HS-27A (cell line): ENCODE measurements around the gene PREX1.
"Not testable (repeated sequence)": the region's sequence is repeated elsewhere in the genome, so short reads cannot be mapped to it uniquely, and the experiment has no call there.

Experiments used
- DNase-seq: peaks from one replicate; pipeline ENCODE4 v3.0.0-alpha.2; 2012; ENCODE audit warnings: low read depth, missing footprints

PREX1 gene

DNA sequence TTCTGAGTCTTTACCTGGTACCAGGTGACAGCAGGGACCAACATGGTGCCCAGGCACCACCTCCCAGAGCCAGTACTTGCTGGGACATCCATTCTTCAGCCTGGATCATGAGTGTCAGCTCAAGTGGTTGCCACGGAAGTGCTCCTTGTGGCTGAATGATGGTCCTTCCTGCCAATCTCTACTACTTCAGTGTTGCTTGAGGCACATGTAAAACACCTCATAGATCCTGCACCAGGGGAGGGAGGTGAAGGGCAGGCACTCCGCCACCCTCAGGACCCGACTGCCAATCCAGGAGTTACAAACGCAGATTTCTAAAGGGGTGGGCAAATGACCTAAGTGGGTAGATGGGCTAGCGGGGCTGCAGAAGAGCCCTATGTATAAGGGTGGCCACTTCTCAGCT is 226.0 kb downstream of the PREX1 start:
- DNase-seq = no peak

DNA sequence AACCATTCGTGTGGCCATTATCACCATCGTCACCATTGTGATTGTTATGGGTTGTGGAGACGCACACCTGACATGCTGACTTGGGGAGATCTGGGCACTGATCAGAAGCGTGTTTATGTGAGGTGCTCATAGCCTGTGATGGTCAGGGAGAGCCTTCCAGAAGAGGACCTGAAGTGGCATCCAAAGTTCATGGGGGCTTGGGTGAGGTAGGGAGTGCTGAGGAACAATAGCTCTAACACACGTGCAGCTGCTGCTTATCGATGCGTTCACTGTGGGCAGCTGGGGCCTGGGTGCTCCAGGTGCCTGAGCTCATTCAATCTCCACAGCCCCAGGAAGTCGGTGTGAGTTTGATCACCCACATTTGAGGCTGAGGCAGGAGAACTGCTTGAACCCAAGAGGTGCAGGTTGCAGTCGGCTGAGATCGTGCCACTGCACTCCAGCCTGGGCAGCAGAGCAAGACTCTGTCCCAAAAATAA is 227.3 kb downstream of the PREX1 start:
- DNase-seq = no peak

DNA sequence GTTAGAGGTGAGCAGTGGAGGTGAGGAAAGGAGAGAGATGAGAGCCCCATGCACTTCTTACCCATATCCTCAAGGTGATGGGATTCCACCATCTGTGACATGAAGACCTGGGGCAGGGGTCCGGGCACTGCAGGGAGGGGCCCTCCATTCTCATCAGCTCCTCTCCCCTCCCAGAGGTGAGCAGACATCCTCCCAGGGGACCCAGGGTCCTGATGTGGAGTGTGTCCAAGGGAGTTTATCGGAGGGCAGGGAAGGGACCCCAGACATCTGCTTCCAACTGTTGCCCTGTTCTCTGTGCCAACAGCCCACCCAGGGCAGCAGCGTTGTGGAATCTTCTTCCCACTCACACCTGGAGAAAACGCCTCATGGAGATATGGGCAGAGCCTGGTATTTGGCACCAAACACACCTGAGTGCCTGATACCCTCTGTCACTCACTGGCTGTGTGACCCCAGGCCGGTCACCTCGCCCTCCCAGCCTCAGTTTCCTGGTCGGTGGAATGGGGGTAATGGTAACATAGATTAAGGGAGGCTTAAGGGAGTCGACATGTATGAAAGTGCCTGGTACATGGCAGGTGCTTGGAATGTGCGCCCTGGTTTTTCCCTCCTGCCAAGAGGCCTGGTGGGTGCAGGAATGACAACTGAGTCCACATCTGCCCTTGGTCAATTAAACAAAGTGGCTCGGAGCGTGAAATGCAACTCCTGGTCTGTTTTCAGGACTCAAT is 227.9 kb downstream of the PREX1 start:
- DNase-seq = no peak

DNA sequence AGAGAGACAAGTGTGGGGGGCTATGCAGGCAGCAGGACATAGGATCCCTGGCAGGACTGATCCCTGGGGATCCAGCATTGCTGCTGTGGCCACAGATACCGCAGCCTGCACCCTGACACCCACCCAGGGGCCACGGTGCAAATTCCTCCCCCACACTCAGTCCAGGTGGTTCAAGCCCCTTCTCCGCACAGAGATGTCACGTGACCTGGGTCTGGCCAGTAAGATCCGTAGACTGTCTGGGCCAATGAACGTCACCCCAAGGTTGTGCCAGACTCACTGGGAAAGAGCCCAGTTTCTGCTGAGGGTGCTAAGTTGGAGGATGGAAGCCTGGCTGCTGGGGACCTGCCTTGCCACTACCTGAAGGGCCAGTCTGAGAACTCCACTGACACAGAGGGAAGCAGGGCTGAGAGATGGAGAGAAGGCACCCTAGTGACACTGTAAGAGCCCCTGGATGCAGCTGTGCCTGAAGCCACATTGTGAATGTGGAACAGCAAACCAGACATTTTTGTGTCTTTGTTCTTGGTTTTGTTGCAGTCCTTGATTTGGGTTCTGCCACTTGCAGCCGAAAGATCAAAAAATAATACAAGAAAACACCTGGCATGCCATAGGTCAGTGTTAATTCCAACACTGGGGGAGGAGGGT is 228.6 kb downstream of the PREX1 start:
- no peak for DNase-seq

DNA sequence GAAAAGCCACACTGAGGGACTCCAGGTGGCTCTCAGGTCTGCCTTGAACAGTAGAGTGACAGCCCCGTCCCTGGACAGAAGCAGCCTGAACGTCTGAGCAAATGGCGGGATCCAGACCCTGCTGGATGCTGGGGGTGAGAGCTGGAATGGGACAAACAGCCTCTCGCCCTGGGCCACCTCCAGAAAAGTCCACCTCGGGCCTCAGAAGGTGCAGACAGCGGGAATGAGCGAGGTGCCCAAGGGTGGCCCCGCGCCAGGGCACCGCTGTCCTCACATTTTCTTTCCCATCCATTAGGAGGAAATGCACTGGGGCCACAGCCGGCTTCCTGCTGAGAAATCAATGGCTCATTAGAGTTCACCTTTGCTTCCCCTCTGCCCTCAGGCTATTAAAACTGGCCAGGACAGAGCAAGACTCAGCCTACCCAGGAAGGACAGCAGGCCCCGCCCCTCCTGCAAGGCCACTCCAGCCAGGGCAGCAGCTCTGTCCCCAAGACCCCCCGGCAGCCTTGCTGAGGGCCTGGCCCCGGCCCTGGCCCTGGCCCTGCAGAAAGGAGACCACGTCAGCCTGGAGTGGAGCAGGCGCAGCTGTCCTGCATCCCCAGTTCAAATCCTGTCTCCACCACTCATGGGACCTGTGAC is 229.4 kb downstream of the PREX1 start:
- not testable (repeated sequence) for DNase-seq

DNA sequence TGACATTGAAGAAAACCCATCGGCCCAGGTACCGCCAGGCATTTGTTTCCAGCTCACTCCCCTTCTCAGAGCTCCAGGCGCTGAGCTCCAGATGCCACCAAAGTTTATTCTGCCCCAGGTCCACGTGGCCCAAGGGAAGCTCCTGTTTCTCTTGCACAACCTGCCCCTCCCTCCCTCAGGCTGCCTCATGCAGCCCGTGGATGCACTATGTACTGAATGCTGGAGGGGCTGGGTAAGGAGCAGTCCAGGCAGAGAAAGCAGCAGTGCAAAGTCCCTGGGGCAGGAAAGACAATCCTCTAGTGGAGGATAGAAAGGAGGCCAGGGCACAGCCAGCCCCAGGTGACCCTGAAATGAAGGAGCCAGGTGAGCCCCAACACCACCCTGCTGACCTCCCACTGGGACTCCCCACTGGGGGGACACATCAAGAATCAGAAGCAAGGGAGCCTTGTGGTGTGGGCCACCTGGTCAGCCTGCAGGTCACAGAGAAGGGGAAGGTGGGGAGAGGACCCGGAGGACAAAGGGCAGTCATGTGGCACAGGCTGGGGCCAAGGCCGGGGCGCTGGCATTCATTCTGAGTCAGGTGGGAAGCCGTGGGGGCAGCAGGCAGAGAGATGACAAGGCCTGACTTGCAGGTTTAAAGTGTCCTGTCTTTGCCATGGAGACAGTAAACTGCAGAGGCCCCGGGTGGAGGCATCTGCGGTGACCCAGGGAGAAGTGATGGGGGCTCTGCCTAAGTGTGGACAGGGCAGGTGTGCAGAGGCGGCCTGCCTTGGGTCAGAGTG is 230.1 kb downstream of the PREX1 start:
- DNase-seq = no peak

DNA sequence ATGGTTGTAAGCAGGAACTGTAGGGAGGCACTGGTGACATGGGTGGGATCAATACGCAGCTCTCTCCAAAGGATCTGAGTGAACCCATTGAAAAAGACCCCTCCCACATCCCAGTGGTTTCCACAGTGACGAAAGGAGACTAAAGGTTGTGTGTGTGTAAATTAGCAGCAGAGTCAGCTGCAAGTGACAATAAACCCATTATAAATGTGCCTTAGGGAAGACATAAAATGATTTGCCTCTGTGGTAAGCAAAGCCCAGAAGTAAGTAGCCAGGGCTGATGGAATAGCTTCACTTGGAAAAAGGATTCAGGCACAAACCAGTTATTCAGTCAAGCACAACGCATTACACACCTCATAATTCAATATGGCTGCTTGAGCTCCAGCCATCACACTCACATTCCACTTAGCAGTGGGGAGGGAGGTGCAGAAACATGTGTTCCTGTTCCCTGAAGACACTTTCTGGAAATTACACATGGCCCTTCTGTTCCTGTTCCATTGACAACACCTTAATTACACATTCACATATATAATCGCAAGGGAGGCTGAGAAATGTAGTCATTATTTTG is 231.4 kb downstream of the PREX1 start:
- DNase-seq = no peak

DNA sequence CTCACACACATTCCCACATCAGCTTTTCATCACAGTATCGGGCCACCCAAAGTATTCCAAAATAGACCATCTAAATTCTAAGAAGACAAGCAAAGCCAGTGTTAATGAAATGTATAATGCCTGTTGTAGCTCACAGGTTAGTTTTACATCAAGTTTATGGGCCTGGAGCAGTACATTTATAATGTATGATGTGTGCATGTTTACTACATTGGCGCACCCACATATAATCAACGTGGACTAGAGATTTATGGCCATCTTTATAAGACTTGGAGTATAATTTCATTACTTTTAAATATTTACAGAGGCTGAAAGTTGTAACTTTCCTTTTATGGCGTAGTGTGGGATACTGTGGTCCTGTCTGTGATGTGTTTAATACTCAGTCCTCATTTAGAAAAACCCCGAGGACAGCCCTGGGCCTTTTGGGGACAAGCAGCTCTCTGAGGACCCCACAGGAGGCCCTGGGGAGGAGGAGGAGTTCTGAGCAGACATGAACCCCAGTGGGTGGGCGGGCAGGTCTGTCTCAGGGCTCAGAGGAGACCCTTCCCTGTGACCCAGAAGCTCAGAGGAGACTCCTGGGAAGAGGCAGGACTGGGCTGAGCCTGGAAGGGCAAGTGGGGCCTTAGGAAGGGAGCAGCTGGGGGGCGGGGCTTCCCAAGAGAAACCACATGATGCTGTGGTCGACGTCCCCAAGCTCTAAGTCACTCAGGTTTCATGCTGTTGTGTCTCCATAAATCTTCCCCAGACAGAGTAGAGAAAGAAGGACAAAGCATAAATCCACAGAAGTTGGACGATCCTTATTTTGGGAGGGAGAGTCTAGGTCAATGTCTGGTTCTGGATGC is 232.1 kb downstream of the PREX1 start:
- no peak for DNase-seq

DNA sequence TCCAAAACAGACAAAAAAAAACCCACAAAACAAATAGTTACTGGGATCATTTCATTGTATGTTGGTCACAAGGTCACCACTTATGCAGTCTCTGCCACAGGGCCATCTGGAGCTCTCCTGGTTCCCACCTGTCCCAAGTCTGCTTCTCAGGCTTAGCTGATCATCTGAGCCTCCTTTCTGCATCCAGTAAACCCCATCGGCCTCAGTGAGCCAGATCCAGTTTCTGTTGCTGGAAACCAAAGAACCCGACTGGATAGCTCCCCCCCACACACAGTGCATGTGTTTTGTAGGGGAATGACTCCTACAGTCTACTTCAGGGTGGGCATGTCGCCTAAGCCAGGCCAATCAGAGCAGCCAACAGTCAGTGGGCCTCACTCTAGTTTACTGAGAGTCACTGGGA is 233.3 kb downstream of the PREX1 start:
- DNase-seq = no peak

DNA sequence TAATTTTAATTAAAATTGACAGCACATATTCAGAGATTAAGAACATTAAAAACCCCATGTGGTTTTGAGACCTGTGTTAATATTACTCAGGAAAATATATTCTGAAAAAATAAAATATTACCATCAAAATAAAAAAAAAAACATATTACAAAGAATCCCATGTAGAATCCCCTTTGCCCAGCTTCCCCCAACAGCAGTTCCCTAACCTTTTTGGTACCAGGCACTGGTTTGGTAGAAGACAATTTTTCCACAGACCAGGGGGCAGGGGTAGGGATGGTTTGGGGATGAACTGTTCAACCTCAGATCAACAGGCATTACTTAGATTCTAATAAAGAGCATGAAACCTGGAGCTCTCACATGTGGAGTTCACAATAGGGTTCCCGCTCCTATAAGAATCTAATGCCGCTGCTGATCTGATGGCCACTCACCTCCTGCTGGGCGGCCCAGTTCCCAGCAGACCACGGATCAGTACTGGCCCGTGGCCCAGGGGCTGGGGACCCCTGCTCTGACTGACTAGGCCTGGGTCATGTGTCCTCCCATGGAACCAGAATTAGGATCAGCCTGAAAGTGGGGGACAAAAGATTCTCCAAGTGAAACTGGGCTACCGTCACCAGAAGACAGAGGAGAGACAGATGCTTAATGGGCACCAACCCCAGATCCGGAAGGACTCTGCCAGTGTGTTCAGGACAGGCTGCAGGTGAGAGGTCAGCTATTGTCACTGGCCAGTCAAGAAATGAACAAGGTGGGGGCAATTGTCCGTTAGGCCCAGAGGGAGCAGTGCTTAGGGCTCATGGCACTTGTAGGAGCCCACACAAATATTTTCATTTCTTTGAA is 235.5 kb downstream of the PREX1 start:
- no peak for DNase-seq

DNA sequence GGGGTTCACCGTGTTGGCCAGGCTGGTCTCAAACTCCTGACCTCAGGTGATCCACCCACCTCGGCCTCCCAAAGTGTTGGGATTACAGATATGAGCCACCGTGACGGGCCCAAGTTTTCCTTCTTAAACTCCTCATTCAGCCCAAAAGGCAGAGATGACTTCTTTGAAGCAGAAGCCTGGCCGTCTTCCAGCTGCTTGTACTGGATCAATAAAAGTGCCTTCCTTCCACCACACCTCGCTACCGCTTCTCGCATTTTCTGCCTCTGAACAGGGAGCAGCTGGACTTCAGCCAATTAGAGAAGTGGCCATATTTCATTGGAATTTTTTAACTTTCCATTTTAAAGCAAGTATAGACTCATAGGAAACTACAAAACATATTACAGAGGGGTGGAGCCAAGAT is 241.1 kb downstream of the PREX1 start:
- DNase-seq = no peak

DNA sequence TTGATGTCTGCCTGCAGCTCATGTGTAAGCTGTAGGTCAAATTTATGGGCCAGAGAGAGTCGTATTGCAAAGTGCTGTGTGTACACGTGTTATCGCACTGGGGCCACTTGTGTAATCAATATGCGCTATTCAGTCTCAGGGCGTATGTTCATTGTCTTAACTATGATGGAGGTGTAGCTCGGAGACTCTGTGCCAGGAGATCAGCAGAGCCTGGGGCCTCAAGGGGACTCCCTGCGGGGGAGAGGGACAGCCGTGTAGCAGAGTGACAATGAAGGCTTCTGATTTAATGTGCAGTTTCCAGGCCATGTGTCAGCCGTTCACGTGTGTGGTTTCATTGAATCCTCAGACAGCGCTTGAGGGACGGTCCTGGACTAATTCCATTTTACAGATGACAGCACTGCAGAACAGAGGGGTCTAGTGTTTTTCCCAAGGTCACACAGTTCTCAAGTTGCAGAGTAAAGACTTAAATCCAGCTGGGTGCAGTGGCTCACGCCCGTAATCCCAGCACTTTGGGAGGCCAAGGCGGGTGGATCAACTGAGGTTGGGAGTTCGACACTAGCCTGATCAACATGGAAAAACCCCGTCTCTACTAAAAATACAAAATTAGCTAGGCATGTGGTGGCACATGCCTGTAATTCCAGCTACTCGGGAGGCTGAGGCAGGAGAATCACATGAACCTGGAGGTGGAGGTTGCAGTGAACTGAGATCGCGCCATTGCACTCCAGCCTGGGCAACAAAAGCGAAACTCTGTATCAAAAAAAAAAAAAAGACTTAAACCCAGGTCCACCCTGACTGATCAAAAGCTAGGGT is 242.5 kb downstream of the PREX1 start:
- DNase-seq = no peak

DNA sequence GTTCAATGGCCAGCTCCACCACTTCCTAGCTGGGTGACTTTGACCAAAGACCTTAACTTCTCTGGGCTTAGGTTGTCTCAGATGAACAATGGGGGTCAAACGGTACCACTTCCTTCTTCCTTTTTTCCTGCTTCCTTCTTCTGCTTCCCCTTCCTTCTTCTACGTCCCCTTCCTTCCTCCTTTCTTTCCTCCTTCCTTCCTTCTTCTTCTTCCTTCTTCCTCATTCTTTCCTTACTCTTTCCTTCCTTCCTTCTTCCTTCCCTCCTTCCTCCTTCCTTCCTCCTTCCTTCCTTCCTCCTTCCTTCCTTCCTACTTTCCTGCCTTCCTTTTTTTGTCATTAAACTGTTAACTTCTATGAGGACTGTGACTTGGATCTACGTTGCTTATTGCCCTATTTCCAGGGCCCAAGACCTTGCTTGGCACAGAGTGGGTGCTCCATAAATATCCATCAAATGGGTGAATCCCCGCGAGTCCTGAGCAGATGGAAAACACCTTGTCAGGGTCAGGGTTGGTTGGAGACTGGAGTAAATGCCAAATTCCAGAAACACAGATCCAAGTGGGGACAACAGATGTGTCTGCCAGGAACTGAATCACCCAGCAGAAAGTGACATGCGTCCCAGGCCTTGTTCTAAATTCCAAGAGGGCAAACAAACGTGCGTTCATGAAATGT is 243.3 kb downstream of the PREX1 start:
- no peak for DNase-seq

DNA sequence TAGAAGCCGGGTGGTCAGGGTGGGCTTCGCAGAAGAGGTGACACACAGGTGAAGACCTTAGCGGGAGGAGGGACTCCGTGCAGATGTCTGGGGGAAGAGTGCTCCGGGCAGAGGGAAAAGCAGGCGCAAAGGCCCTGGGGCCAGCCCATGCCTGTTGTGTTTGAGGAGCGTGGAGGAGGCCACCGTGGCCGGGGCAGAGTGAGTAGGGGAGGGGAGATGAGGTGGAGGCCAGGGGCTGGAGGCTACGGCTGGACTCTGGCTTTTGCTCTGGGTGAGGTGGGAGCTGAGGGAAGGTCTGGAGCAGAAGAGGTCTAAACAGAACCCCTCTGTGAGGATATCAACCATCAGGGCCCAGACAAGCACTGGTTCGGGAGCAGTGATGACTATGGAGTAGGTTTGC is 244.0 kb downstream of the PREX1 start:
- DNase-seq = no peak

DNA sequence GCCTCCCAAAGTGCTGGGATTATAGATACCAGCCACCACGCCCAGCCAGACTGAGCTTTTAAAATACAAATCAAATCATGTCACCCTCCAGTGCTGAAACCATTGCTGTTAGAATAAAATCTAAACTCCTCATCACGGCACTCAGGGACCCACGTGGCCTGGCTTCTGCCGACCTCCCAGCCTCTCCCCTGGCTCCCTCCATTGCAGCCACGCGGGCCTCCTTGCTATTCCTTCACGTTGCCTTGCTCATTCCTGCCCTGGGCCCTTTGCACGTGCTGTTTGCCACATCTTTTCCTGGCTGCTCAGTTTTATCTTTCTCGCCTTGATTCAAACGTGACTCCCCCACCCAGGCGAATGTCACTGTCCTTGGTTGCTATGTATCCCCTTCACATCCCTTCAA is 244.6 kb downstream of the PREX1 start:
- DNase-seq = no peak

DNA sequence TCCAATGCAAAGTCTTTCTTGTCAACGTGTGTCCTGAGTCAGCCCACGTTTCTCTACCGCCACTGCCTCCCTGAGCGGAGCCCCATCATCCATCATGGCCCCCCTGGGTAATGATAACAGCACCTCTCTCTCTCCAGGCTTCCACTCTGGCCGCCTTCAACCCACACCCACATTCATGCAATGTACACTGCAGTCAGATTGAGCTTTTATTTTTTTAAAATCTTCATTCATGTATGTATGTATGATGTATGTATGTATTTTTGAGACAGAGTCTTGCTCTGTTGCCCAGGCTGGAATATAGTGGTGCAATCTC is 245.2 kb downstream of the PREX1 start:
- no peak for DNase-seq

DNA sequence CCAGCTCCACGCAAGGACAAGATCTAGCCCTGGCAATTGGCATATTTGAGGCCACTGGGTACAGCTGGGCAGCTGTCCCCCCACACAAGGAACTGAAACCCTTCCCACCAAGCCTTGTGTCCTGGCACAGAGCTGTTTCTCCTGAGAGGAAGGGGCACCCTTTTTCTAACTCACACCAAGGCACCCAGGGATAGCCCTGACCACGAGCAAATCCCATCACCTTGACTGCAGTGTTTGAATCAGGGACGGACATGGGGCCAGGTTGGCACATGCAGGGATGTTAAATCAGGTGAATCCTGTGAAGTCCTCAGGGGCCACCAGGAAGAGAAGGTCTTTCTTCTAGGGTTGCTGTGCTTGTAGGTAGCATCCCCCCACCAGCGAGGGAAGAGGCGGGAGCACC is 246.6 kb downstream of the PREX1 start:
- DNase-seq = no peak

DNA sequence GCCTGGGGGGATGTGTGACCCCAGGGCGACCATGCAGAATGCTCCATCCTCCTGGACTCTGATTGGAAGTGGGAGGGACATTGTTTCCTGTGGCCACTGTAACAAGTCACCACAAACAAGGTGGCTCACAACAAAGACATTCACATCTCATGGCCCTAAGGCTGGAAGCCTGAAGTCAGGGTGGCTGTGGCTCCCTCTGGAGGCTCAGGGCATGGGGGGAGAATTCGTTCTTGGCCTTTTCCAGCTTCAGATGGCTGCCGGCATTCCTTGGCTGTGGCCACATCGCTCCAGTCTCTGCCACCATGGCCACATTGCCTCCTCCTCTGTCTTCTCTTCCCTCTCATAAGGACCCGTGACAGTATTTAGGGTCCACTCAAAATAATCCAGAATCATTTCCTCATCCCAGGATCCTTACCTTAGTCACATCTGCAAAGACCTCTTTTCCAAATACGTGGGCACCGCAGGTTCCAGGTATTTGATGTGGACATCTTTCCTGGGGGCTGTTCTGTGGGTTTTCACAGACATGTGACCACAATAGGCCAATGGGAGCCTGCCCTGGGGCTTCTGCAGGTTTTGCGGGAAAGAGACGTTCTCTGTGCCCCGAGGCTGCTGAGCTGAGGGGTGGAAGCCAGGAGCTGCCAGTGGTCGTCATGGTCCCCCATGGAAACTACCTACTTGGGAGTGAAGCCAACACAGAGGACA is 249.3 kb downstream of the PREX1 start:
- no peak for DNase-seq

DNA sequence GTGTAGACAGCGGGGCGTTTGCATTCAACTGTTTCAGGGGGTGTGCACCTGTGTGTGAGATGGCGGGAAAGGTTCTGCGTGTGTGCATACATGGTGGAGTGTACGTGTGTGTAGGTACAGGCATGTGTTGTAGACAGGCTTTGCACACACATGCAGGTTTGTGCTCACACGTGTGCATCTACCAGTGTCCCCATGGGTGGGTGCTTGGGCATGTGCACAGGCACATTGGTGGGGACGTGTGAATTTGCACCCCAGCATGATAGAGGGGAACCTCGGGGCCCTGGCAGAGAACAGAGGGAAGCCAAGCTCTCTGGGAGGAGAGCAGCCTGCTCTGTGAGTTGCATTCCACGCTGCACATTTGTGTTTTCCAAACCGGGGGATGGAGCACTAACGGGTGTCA is 250.2 kb downstream of the PREX1 start:
- DNase-seq = no peak
